ENCODE measurements around the gene SP3.

The SP3 gene

GRCh38 chr2:173860566-173860965, 104.6 kb downstream of the SP3 start:
- TF ChIP-seq CTCF (IDR thresholded peaks at IDR 0.05; ENCODE audit: low read depth, low read length, missing control alignments), result no peak
- no peak for DNase-seq
- Histone ChIP-seq H3K4me3 (ENCODE audit: low read depth, low read length) (no peak overlapping the region), H3K27me3 (replicated peaks) (no peaks in the 10 kb centered on the region), H3K27ac (no peak overlapping the region), H3K36me3 (replicated peaks) (no peaks in the 10 kb centered on the region)
- in situ Hi-C loops (cut with HindIII; ENCODE audit: low pct_ligation_motif_present, low sequenced_read_pairs), result no loop called here

- H3K4me3 ChIP-seq (ENCODE audit: low read depth, low read length), result no peak overlapping the region
- in situ Hi-C loops (cut with HindIII; ENCODE audit: low pct_ligation_motif_present, low sequenced_read_pairs), result no loop called here
- no peak for DNase-seq
- H3K27me3 ChIP-seq (replicated peaks), result no peaks in the 10 kb centered on the region
- no peak overlapping the region for H3K27ac ChIP-seq
- no peaks in the 10 kb centered on the region for H3K36me3 ChIP-seq (replicated peaks)
- TF ChIP-seq CTCF (IDR thresholded peaks at IDR 0.05; ENCODE audit: low read depth, low read length, missing control alignments), result no peak
Observed at GRCh38 chr2:173860082-173860481, 105.1 kb downstream of the SP3 start.

- Histone ChIP-seq H3K36me3 (replicated peaks) (no peaks in the 10 kb centered on the region), H3K4me3 (ENCODE audit: low read depth, low read length) (no peak overlapping the region), H3K27ac (no peak overlapping the region), H3K27me3 (replicated peaks) (no peaks in the 10 kb centered on the region)
- no peak for TF ChIP-seq CTCF (IDR thresholded peaks at IDR 0.05; ENCODE audit: low read depth, low read length, missing control alignments)
- in situ Hi-C loops (cut with HindIII; ENCODE audit: low pct_ligation_motif_present, low sequenced_read_pairs), result no loop called here
- no peak for DNase-seq
Observed at GRCh38 chr2:173858291-173858731, 106.9 kb downstream of the SP3 start.
